Right renal cortex interstitium (tissue), 3 donors: ENCODE data around the gene ZNF669. TPM values are rescaled to one million over a fixed set of nuclear protein-coding genes. Genes with fewer than 3 reads are reported as not detected.

ENCODE experiments used
- DNase-seq, 3 donors: peaks; one replicate each; pipeline ENCODE4 v3.0.0-alpha.2; 2013; ENCODE audit warnings: low read depth in 3 of 3, low spot score in 2 of 3
- polyA plus RNA-seq, 3 donors: library from polyadenylated mRNA; unstranded; fragments of 120-200 nt; gene quantifications; one replicate each; pipeline ENCODE4 v1.2.1, GENCODE V29; 2013; ENCODE audit not compliant: insufficient read length in 3 of 3

Gene ZNF669
- polyA plus RNA-seq, 3 donors, result 12.9 to 15.2 (median 15.0) TPM

DNA sequence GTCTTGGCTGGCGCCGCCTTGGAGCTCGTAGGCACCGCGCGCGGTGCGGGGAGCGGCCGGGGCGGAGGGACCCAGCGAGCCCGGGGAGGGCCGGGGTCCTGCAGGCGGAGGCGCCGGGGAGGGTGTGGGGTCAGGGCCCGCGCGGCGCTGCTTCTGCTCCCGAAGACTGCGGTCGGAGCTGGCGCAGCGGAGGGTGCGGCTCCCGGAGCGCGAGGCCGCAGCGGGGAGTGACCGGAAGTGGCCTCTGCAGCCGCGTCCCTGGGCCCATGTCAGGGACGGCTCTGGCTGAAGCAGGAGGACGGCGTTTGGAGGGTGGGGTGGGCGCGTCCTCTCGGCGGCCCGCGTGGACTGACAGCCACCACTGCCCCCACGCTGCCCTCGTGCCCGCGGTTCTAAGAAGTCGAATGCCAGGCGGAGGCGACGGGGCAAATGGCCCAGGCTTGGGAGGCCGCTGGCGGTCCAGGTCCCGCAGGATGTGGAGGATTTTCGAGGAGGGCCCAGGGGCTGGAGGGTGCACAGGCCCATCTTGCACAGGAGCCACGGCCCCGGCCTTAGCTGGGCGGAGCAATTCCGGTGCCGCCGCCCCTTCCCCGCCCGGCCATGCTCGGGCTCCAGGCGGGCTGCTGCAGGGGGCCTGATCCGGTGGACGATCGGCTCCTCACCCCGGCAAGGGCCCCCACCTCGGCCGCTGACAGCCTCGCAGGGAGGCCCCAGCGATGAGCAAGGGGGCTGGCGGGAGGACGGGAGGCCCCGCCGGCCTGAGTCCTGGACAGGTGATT is 7.7 kb upstream of the ZNF669 start:
- peak in 2 of 3 donors; percentile 19 to 41 for DNase-seq

DNA sequence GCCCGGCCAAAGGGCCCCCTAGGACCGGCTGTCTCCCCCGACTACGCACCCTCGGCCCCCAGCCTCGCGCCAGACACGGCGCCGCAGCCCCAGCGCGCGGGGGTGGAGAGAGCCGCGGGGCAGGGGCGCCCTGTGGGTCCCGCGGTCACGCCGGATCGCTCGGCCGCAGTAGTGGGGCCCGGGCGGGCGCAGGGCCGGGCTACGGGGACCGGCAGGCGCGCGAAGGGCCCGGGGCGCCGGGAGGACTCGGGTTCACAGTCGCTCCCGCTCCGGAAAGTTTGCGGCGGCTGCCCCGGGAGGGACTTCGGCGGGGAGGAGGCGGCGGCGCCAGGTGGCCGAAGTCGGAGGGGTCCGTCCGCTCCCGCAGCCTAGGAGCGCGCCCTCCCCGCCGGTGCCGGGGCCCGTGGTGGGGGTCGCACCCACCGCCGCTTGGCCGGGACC is 7.1 kb upstream of the ZNF669 start:
- DNase-seq, result no peak

DNA sequence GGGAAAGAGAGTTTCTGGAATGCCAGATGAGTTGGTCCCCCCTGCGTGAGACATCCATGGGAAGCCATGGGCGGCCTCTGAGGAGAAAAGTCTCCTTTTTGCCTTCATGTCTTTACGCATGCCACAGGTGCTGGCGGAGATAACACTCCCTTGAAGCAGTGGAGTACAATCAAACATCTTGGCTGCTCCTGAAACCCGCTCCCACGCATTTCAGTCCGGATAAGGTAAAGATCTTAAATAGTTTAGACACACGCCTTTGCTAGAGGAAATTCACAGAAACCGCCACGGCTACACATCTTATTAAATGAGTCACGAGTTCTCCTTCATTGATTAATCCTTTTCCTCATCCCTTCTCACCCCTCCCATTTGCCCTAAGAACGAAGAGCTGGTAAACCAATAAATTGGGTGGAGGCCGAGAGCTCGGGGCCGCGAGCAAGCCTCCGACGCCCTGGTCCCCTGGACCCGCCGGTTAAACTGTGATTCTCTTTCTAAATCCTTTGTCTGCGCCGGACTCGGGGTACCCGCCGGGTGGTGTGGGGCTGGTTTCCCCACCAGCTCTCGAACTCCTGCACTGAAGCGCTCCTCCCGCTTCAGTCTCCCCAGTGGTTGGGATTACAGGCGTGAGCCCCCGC is 6.6 kb upstream of the ZNF669 start:
- DNase-seq, result peak in 1 of 3 donors; percentile 36

DNA sequence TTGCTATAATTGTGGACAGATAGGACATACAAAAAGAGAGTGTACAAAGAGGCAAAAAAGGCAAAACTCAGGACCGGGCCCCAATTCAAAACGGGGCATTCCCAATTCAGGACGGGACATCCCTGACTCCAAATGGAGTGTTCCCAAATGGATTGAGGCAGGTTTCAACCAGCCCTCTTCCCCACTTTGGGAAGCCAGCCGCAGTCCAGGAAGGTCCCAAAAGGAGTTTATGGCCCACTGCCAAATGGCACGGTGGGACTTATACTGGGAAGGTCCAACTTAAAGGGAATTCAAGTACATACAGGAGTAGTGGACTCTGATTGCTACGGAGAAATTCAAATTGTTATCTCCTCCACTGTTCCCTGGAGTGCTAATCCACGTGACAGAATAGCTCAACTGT is 3.5 kb upstream of the ZNF669 start:
- DNase-seq, result no peak

DNA sequence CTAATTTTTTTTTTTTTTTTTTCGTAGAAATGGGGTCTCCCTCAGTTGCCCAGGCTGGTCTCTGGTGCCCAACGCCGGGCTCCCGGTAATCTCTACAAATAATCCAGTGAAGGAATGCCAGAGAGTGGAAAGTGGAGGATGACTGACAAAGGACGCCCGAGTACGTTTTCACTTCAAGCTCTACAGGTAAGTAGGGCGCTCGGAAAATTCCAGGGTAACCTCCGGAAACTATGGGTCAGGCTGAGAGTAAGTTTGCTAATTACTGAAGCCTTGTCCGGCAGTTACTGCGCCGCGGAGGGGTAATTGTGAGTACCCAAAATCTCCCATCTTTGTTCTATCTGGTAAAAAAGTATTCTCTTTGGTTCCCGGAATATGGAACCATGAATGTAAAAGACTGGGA is 1.8 kb upstream of the ZNF669 start:
- DNase-seq, result no peak

DNA sequence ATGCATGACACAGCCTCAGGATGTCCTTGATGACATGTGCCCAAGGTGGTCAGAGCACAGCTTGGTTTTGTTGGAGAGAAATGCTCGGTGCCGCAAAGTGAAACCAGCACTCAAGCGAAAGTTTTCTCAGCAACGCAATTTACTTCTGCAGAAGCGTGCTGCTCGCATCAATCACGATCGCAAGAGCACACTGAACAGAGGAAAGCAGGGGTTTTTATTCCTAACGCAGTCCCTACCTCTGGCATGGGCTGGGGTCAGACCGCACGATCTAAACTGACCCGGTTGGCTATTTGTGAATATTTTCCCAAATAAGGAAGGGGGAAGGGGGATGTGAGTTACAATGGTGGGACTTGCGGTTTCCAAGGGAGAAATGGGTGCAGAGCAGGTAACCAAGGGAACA is 809 bp upstream of the ZNF669 start:
- DNase-seq, result no peak

DNA sequence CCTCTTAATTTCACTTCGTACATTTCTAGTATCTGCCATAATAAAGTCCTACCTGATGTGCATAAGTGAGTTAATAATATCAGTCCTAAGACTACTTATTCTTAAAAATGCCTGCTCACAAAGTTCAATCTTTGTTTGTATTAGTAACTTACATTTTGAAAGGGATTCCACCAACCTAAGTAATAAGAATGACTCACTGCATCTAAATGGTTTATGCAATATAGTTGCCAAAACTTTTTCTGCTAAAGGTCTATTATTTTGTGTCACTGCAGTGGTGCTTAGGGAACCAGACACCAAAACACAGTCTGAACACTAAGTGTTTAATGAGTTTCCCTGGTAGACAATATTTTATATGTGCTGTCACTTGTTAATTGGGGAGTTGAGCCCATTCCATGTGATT is 1.8 kb downstream of the ZNF669 start:
- no peak for DNase-seq

DNA sequence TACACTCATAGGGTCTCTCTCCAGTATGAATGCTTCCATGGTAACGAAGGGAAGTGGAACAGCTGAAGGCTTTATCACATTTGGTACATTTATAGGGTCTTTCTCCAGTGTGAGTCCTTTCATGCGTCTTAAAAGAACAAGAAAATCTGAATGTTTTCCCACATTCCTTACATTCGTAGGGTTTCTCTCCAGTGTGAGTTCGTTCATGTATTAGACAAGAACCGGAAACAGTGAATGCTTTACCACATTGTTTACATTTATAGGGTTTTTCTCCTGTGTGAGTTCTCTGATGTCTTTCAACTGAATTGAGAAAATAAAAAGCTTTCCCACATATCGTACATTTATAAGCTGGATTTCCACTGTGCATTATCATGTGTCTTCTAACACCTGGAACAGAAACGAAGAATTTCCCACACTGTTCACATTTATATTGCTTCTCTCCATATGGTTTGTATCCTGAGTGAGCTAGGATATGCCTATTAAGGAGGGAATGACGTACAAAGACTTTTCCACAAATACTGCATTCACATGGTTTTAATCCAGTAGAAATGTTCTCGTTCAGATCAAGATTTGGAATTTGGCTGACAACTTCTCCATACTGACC is 3.4 kb downstream of the ZNF669 start:
- no peak for DNase-seq

DNA sequence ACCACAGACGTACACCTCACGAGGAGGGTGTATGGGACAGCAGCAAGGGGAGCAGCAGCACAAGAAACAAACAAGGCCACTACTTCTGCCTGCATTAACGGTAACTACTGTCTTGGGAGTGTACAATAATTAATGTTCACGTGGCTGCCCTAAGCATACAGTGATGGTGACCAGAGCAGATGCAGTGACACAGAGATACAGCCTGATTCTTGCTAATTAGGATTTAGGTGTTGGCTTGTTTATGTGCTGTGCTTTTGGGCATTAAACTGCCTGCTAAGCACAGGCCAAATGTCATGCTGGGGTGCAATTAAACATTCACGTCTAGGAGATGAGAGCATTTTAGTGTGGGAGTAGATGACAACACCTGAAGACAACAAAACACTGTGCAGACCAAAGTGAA is 7.2 kb downstream of the ZNF669 start:
- no peak for DNase-seq

DNA sequence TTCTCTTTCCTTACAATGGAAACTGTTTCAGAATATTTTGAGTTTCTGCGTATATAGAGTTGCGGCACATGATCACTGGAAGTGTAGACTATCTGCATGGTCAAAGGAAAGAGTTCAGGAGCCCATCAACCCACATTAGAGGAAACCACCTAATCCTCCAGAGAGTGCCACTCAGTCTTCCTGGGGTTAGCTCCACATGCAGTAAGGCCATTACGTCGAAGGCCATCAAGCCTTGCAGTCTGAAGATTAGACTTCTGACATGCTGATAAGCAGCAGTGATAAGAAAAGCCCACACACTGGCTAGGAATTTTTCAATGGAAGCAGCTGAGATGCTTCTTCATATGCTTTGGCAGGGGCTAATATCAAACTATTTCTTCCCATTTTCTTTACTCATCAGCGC is 7.6 kb downstream of the ZNF669 start:
- DNase-seq, result no peak

DNA sequence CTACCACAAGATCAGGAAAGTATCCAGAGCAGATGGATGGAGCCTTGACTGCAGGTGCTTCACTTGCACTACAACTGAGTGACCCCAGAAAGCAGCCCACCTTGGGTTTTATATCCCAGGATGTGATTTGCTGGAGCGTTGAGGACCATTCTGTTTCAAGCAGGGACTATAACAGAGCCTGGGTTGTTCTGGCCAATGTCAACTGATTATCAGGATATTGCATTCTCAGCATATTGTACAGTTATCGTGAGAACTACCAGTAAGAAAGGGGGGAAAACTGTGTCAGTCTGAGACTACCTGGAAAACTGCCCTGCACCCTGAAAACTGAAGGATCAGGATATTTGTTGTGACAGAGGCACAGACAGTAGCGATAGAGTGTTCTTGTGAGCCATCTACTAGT is 8.0 kb downstream of the ZNF669 start:
- DNase-seq, result no peak

DNA sequence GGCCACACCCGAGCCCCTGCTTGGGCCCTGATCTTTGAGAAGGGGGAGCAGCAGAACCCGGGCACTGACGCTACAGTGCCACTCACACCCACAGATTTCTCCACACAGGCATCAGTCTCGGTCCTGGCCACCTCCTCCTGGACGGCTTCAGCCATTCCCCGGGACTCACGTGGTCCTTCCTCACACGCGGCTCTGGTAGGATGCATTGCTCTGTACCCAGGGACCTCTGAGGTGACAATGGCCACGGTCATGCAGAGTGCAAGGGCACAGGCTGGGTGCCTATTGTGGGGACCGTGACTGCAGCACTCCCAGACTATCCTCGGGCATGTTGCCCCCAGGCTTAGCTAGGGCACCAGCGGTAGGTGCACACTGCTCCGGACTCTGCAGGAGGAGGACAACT is 13.7 kb downstream of the ZNF669 start:
- no peak for DNase-seq

DNA sequence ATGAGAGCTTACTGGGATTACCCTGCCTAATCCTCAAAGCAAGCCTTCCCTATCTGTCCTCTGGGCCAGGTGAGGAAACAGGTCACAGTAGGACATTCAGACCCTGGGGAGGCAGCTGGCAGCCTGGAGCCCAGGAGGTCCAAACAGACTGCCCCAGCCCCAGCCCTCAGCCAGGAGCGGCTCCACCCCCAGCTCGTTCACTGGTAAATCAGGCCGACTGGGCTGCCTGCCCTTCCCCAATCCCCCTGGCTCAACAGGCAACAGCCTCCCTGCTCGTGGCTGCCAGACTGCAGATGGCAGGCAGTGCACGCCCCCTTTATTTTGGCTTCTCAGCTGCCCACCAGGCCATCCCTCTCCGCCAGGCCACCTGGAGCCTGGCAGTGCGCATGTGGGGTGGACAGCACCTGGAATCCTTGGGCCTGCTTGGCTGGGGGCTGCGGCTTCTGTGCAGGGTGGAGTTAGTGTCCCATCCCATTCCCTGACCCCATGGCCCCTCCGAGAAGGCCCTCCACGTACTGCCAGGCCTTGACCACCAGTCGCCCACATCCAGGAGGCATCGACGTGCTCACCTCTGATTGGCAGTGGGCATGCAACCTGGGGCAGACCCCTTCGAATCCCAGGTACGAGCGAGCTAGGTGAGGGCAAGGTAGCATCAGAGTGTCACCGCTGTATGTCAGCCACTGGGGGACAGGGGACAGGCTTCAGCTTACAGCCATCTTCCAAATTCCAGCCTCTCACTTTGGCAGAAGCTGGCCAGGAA is 14.4 kb downstream of the ZNF669 start:
- no peak for DNase-seq

DNA sequence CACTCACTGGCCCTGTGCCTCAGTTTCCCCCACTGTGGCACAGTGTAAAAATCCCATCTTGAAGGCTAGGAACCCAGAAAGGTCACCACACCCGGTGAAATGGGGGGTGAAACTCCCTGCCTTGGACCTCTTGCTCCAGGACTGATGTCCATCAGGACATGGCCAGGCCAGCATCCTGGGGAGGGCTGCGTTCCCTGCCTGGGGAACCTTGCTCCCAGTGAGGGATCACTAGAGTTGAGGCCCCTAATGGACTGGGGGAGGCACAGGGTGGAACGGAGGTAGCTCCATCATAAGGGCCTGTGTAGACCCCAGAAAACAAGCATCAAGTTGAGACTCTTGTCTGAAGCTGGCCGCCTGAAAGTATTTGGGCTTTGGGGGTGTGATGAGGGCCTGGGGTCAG is 15.2 kb downstream of the ZNF669 start:
- DNase-seq, result no peak

DNA sequence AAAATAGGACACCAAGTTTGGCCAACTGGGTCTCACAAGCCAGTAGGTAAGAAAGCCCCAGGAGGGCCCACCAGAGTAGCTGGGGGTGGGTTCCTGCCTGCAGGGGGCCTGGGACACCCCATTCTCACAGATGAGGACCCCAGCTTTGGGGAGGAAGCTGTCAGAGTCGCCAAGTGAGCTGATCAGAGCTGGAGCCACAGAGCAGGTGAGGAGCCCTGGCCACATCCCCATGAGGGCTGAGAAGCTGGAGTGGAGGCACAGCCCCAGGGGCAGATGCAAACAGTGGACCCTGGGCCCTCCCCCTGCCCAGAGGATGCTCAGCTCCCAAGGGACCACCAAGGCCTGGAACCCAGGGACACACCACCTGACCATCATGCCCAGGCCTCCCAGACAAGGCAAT is 16.9 kb downstream of the ZNF669 start:
- DNase-seq, result no peak

DNA sequence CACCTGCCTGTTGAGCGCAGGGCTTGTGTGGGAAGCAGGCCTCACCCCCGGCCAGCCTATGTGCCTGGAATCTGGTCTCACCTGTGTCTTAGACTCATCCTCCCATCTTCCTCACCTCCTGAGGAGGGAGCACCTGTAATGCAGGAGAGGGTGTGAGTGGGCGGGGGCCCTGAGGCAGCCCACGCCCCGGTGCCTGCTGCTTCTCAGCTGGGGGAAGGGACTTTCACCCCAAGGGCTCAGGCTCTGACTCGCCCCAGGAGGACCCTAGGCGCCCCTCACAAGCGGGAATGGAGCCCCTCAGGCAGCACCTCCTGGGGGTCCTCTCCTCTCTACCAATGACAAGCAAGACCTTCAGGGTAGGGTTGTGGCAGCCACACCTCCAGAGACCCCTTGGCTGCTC is 18.8 kb downstream of the ZNF669 start:
- no peak for DNase-seq

DNA sequence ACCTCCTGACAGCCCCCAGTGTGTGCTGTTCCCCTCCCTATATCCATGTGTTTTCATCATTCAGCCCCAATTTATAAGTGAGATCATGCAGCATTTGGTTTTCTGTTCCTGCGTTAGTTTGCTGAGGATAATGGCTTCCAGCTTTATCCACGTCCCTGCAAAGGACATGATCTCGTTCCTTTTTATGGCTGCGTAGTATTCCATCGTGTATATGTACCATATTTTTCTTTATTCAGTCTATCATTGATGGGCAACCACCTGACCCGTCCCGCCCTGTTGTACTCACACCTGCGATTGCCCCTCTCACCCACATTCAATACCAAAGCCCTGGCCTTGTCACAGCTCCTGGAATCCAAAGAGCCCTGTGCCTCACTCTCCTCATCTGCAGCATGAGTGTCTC is 19.4 kb downstream of the ZNF669 start:
- DNase-seq, result no peak

DNA sequence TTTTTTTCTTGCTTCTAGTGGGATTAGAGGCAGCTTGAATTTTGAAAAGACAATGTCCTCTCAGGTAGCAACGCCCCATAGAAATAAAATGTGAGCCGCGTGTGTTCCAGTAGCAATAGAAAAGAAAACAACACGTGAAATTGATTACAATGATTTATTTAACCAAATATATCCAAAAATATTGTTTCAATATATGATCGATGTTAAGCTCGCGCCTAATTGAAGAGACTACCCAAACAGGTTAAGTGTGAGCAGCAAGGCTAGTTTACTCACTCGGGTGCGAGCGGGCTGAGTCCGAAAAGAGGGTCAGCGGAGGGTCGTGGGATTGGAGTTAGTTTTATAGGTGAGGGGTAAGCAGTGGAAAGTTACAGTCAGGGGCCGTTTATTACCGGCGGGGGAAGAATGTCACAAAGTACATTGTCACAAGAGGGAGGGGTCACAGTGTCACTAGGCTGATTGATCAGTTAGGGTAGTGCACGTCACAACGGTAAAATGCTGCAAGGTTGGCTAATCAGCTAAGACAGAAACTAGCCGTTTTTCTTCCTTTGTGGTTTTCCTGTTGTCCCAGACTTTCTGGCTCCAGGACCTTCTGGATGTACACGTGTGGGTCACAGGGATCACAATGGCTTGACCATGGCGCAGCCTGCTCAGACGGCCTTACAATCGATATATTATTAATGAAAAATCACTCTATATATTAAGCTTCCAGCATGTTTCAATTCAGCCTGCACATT is 24.8 kb downstream of the ZNF669 start:
- DNase-seq, result no peak

DNA sequence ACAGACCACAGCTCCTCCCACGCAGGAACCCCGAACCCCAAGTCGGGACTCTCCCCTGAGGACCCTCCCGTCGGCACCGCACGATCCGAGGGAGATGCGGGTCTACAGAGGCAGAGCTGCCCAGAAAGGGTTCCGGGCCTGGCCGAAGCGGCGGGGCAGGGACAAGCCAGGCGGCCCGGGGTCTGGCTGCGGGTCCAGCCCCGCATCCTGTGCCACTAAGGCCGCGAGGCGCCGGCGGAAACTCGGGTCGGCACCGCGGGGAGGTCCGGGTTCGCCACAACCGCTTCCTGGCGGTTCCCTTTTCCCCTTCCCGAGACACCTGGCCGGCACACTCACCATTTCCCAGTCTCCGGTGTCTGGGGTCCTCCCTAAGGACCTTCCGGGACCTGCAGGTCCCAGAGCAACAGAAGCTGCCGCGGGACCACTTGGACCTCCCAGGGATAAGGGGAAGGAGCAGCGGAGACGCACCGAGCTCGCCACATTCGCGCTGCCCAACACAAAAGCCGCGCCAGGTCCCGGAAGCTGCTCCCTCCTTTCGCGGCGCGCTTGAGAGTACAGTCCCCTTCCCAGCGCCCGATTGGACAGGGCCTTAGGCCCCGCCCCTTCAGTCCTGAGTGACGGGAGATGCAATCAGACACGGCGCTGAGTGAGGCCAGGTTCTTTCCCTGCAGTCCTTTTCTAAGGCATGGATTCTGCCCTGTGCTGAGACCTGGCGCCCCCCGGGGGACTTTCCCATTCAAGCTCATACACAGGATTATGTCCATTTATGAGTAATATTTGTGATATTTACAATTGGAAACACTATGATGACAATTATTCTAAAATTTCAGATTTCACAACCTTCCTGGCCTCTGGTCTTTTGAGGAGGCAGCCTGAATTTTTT is 25.7 kb downstream of the ZNF669 start, which contains the start of gene ZNF670:
ZNF670 (minus strand) TSS at position 554 of the 883 bp plus-strand sequence; CDS start at position 339, 215 bp downstream.
- peak; percentile 75 to 95 (median 87) for DNase-seq
